HEK293T (cell line): ENCODE results near the gene ALKBH3.

ENCODE experiments used
- CTCF ChIA-PET: fragments of 350-600 bp; formaldehyde crosslinking; extraction: SDS; loops from one replicate; lab custom pipeline; 2021; ENCODE audit warnings: antibody characterized with exemption, inconsistent platforms; lab: Yijun Ruan, JAX
- POLR2A ChIA-PET: fragments of 350-600 bp; formaldehyde crosslinking; extraction: SDS; loops from one replicate; lab custom pipeline; 2020; ENCODE audit warnings: antibody characterized with exemption, inconsistent platforms; lab: Yijun Ruan, JAX
- DNase-seq: peaks from one replicate; pipeline ENCODE4 v3.0.0; 2012; ENCODE audit warnings: mixed read lengths; ENCODE audit errors: extremely low spot score
- ARNT ChIP-seq: fragments of 450-650 bp; IDR thresholded peaks from 2 replicates; pipeline ENCODE4 v1.6.1; 2017; ENCODE audit warnings: mild to moderate bottlenecking
- BHLHE40 ChIP-seq: fragments of 450-650 bp; IDR thresholded peaks from 2 replicates; pipeline ENCODE4 v1.6.1; 2016; ENCODE audit warnings: mild to moderate bottlenecking, moderate library complexity, borderline replicate concordance
- CTBP1 ChIP-seq: fragments of 450-650 bp; IDR thresholded peaks from 2 replicates; pipeline ENCODE4 v1.6.1; 2016; ENCODE audit warnings: borderline replicate concordance
- ELF4 ChIP-seq: fragments of 450-650 bp; IDR thresholded peaks from 2 replicates; pipeline ENCODE4 v1.6.1; 2017; ENCODE audit warnings: antibody characterized with exemption
- FOXA1 ChIP-seq: fragments of 450-650 bp; IDR thresholded peaks from 2 replicates; pipeline ENCODE4 v1.6.1; 2016; ENCODE audit warnings: mild to moderate bottlenecking
- FOXK2 ChIP-seq: fragments of 450-650 bp; IDR thresholded peaks from 2 replicates; pipeline ENCODE4 v1.6.1; 2016; ENCODE audit warnings: mild to moderate bottlenecking
- FOXM1 ChIP-seq: fragments of 450-650 bp; IDR thresholded peaks from 2 replicates; pipeline ENCODE4 v1.6.1; 2017; ENCODE audit warnings: mild to moderate bottlenecking, borderline replicate concordance
- HDGF ChIP-seq: fragments of 450-650 bp; IDR thresholded peaks from 2 replicates; pipeline ENCODE4 v1.6.1; 2017; ENCODE audit warnings: antibody characterized with exemption, borderline replicate concordance
- L3MBTL2 ChIP-seq: fragments of 450-650 bp; conservative IDR thresholded peaks from 2 replicates; pipeline ENCODE4 v1.6.1; 2016; ENCODE audit warnings: mild to moderate bottlenecking
- LEF1 ChIP-seq: fragments of 450-650 bp; IDR thresholded peaks from 2 replicates; pipeline ENCODE4 v1.6.1; 2017; ENCODE audit warnings: mild to moderate bottlenecking, borderline replicate concordance
- NFRKB ChIP-seq: fragments of 450-650 bp; IDR thresholded peaks from 2 replicates; pipeline ENCODE4 v1.6.1; 2016; ENCODE audit warnings: mild to moderate bottlenecking, moderate library complexity
- PKNOX1 ChIP-seq: fragments of 450-650 bp; IDR thresholded peaks from 2 replicates; pipeline ENCODE4 v1.6.1; 2016
- SP1 ChIP-seq: fragments of 450-650 bp; IDR thresholded peaks from 2 replicates; pipeline ENCODE4 v1.6.1; 2017
- SUZ12 ChIP-seq: fragments of 450-650 bp; IDR thresholded peaks from 2 replicates; pipeline ENCODE4 v1.6.1; 2016; ENCODE audit warnings: mild to moderate bottlenecking
- TARDBP ChIP-seq: fragments of 450-650 bp; IDR thresholded peaks from 2 replicates; pipeline ENCODE4 v1.6.1; 2016
- ZNF384 ChIP-seq: fragments of 450-650 bp; IDR thresholded peaks from 2 replicates; pipeline ENCODE4 v1.6.1; 2016

ALKBH3 gene

GRCh38 chr11:43837879-43838278, 42.8 kb upstream of the ALKBH3 start:
- ChIA-PET CTCF (interaction anchor here (2.2 kb wide), 1 partner anchor 12 kb away, joined by 7 read pairs; no protein-coding TSS in a partner anchor), POLR2A (no interaction called here)
- no peak for DNase-seq
- TF ChIP-seq HDGF (no peak), ELF4 (no peak), PKNOX1 (no peak), BHLHE40 (no peak), ZNF384 (no peak), LEF1 (no peak), FOXA1 (no peak), CTBP1 (no peak), SP1 (no peak), FOXK2 (no peak), FOXM1 (no peak), SUZ12 (no peak)

GRCh38 chr11:43842021-43842420, 38.6 kb upstream of the ALKBH3 start:
- no peak for DNase-seq
- ChIA-PET CTCF (no interaction called here), POLR2A (no interaction called here)
- TF ChIP-seq ELF4 (no peak), FOXA1 (no peak), ZNF384 (no peak), CTBP1 (no peak), FOXK2 (no peak), LEF1 (no peak), HDGF (no peak), SP1 (no peak), PKNOX1 (no peak), ARNT (no peak), FOXM1 (no peak), BHLHE40 (no peak), SUZ12 (no peak), L3MBTL2 (no peak), NFRKB (no peak)

DNA sequence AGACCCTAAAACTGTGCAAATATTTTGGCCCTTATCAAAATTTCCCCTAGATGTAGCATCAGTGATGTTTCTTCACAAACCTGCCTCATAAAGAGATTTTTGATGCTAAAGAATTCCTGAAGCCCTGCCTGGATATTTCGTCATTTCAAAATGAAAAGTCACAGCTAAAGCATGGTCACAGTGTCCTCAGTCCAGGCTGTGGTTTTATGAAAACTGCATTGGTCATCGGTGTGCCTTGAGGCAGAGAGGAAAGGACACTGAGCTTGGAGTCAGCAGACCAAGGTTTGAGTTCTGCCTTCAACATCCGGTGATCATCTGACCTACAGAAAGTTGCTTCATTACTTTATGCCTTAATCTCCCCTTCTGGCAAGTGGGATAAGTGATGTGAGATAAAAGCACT, 34.8 kb upstream of the ALKBH3 start:
- DNase-seq, result no peak
- TF ChIP-seq BHLHE40 (no peak), SUZ12 (no peak), ARNT (no peak), PKNOX1 (no peak), L3MBTL2 (no peak), TARDBP (no peak), FOXK2 (no peak), FOXA1 (no peak), FOXM1 (no peak), SP1 (no peak), HDGF (no peak), LEF1 (no peak), ZNF384 (no peak), ELF4 (no peak), NFRKB (no peak), CTBP1 (no peak)
- CTCF ChIA-PET, result no interaction called here
- POLR2A ChIA-PET, result no interaction called here

DNA sequence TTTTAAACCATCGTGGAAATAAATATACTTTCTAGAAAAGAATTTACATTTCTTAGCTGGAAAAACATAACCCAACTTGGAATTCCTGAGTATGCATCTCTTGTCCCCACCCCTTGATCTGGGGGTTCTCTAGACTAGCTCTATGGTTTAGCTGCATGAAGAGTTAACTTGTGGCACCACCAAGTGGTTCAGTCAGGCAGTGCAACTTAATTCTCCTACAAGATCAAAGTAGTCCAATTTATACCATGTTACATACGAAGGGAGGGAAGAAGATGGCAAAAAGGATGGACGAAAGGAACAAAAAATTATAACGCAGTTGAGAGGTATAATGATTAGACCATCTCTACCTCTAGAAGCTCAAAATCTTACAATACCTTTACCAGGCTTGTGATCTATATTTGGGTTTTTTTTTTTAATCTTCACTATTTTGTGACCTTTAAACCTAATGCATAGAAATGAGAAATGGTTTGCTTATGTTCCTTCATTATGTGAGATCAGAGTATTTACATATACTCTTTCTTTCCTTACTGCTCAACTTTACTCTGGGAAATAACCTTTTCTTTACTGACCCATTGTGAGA, 28.5 kb upstream of the ALKBH3 start:
- ChIA-PET CTCF (interaction anchor here (0.6 to 1.6 kb wide), 9 partner anchors 12 to 1219 kb away, joined by 3 to 13 read pairs (median 3); no protein-coding TSS in a partner anchor), POLR2A (no interaction called here)
- peak; percentile 62 for DNase-seq
- TF ChIP-seq NFRKB (no peak), HDGF (no peak), LEF1 (no peak), BHLHE40 (no peak), PKNOX1 (no peak), CTBP1 (no peak), SUZ12 (no peak), FOXA1 (no peak), FOXK2 (no peak), TARDBP (no peak), SP1 (no peak), FOXM1 (no peak), L3MBTL2 (no peak), ZNF384 (no peak), ELF4 (no peak), ARNT (no peak)

- DNase-seq, result no peak
- POLR2A ChIA-PET, result no interaction called here
- CTCF ChIA-PET, result interaction anchor here (0.6 kb wide), 2 partner anchors 17 to 125 kb away, joined by 3 to 6 read pairs; no protein-coding TSS in a partner anchor
- TF ChIP-seq LEF1 (no peak), HDGF (no peak), ELF4 (no peak), ZNF384 (no peak), CTBP1 (no peak), SUZ12 (no peak), SP1 (no peak), L3MBTL2 (no peak), FOXK2 (no peak), PKNOX1 (no peak), TARDBP (no peak)
Measured at GRCh38 chr11:43853781-43854180, 26.9 kb upstream of the ALKBH3 start.
